Right lobe of liver (tissue), 4 donors: Measurements from ENCODE around the gene KCNIP3.

Experiments
- CTCF ChIP-seq, 4 donors: fragments of 200-600 bp in 3 of 4; fragments of 450-650 bp in 1 of 4; IDR thresholded peaks; one replicate each; pipeline versions ENCODE4 v1.5.1 to v1.8.0; 2016 to 2022; ENCODE audit warnings: antibody characterized with exemption in 4 of 4, mild to moderate bottlenecking in 2 of 4
- POLR2A ChIP-seq: fragments of 450-650 bp; IDR thresholded peaks from one replicate; pipeline ENCODE4 v1.6.1; 2017; ENCODE audit warnings: antibody characterized with exemption, mild to moderate bottlenecking
- donor health status: DM: no; HTN: no; CAD: no.
- donor health status: DM: no; HTN: no; CAD: no.
- donor health status: DM: no; HTN: yes; CAD: no.

GRCh38 chr2:95344215-95344583 lies 47.1 kb downstream of the KCNIP3 start:
- no peak for TF ChIP-seq CTCF (IDR thresholded peaks at IDR 0.05)
- no peak for TF ChIP-seq POLR2A
